Spleen (tissue), 7 donors: ENCODE measurements around the gene OTC.

ENCODE experiments used
- POLR2AphosphoS5 ChIP-seq, 3 donors: sonication (generic); formaldehyde crosslinking; IDR thresholded peaks; one replicate each; pipeline ENCODE4 v1.5.1; 2017; ENCODE audit warnings: antibody characterized with exemption in 3 of 3
- TF ChIP-seq, protein P1 (sequence below), 11 experiments: fragments of 200-600 bp in 7 of 11; fragments of 450-650 bp in 4 of 11; sonication (generic) in 4 of 11; IDR thresholded peaks in 8 of 11; conservative IDR thresholded peaks in 3 of 11; 1 replicate in 7 of 11; 2 replicates in 4 of 11; pipeline versions ENCODE4 v1.4.0 to v1.8.0; 2016 to 2021; ENCODE audit warnings: antibody characterized with exemption in 11 of 11, inconsistent platforms in 4 of 11, mild to moderate bottlenecking in 1 of 11
- donor health status: DM: no; HTN: no; CAD: no; lungs with moderate emphysema.
- donor health status: DM: no; HTN: no; CAD: no.
- donor health status: DM: no; HTN: no; CAD: no.

DNA sequence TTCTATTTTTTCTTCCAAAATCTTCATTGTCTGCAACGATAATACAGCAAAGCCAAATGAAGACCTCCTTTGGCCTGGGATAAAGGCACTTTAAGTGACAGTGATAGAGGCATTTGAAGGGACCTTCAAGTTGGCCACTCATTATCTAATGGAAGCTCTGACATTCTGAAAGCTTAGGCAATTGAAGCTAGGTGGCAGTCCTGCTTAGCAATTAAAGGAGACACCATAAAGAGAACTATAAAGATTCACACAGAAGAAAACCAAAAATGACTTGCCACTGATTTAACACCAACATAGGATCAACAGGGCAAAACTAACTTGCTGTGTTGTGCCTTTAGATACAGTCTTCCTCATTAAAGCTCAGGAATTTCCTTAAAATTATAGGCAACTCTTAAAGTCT lies 105.7 kb downstream of the OTC start:
- no peak for TF ChIP-seq POLR2AphosphoS5 (IDR thresholded peaks at IDR 0.05)
- TF ChIP-seq, protein P1, sequence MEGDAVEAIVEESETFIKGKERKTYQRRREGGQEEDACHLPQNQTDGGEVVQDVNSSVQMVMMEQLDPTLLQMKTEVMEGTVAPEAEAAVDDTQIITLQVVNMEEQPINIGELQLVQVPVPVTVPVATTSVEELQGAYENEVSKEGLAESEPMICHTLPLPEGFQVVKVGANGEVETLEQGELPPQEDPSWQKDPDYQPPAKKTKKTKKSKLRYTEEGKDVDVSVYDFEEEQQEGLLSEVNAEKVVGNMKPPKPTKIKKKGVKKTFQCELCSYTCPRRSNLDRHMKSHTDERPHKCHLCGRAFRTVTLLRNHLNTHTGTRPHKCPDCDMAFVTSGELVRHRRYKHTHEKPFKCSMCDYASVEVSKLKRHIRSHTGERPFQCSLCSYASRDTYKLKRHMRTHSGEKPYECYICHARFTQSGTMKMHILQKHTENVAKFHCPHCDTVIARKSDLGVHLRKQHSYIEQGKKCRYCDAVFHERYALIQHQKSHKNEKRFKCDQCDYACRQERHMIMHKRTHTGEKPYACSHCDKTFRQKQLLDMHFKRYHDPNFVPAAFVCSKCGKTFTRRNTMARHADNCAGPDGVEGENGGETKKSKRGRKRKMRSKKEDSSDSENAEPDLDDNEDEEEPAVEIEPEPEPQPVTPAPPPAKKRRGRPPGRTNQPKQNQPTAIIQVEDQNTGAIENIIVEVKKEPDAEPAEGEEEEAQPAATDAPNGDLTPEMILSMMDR (IDR thresholded peaks at IDR 0.05 in 8 of 11, conservative IDR thresholded peaks at IDR 0.05 in 3 of 11) = peak in 2 of 11 experiments; percentile 17 to 21
